Neutrophil (primary cell): Measurements from ENCODE around the gene LRRC41.

ENCODE experiments used
- H3K27ac ChIP-seq: fragments of 200-600 bp; sonication (generic); 2 replicates; pipeline ENCODE4 v1.5.1; 2016; ENCODE audit warnings: mild to moderate bottlenecking, moderate library complexity
- H3K27me3 ChIP-seq: fragments of 200-600 bp; sonication (generic); 2 replicates; pipeline ENCODE4 v1.6.0; 2016; ENCODE audit warnings: mild to moderate bottlenecking
- H3K36me3 ChIP-seq: fragments of 200-600 bp; sonication (generic); 2 replicates; pipeline ENCODE4 v1.5.1; 2017
- H3K4me1 ChIP-seq, 2 experiments: fragments of 200-600 bp in 1 of 2; sonication (generic) in 1 of 2; 1 replicate in 1 of 2; 2 replicates in 1 of 2; pipeline versions ENCODE4 v1.5.1 to v1.6.1; 2013 to 2016; ENCODE audit warnings: low read depth in 1 of 2, low read length in 1 of 2, mild to moderate bottlenecking in 1 of 2, moderate library complexity in 1 of 2; ENCODE audit not compliant: control insufficient read depth in 1 of 2, insufficient read depth in 1 of 2
- H3K4me3 ChIP-seq, 2 experiments: fragments of 200-600 bp in 1 of 2; sonication (generic) in 1 of 2; 1 replicate in 1 of 2; 2 replicates in 1 of 2; pipeline ENCODE4 v1.5.1; 2013 to 2016; ENCODE audit warnings: low read depth in 1 of 2, low read length in 1 of 2, mild to moderate bottlenecking in 1 of 2, moderate library complexity in 1 of 2
- H3K9me3 ChIP-seq: fragments of 200-600 bp; sonication (generic); 2 replicates; pipeline ENCODE4 v1.5.1; 2016
- CTCF ChIP-seq: fragments of 200-600 bp; sonication (generic); IDR thresholded peaks from 2 replicates; pipeline ENCODE4 v1.5.1; 2016; ENCODE audit warnings: antibody characterized with exemption

LRRC41 gene

GRCh38 chr1:46298387-46298786 is 5.0 kb downstream of the LRRC41 start:
- H3K27me3 ChIP-seq: no peaks in the 10 kb centered on the region
- no peak for TF ChIP-seq CTCF
- H3K9me3 ChIP-seq: no peaks in the 10 kb centered on the region
- H3K4me1 ChIP-seq: peaks cover 25 to 26% of the 10 kb centered on the region in 2 experiments
- H3K4me3 ChIP-seq: no peak overlapping the region
- no peak overlapping the region for H3K27ac ChIP-seq
- H3K36me3 ChIP-seq: peaks cover 37% of the 10 kb centered on the region

DNA sequence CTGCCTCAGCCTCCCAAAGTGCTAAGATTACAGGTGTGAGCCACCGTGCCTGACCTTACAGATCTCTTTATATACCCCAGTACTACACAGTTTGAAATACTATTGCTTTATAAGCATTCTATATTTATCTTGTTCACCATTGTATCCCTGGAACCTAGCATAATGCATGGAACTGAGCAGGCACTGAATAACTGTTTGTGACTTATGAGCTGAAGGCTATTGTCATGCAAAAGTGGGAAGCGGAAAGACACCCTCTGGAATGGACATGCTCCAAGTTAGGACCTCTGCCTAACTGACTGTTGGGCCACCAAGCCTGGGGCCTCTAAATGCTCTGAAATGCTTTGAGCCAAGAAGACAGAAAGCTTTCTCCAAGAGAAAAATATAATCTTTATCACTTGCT is 8.1 kb downstream of the LRRC41 start:
- H3K36me3 ChIP-seq: peaks cover 37% of the 10 kb centered on the region
- H3K27me3 ChIP-seq: no peaks in the 10 kb centered on the region
- no peak for TF ChIP-seq CTCF
- no peak overlapping the region for H3K27ac ChIP-seq
- H3K4me1 ChIP-seq: peaks cover 0 to 3% of the 10 kb centered on the region in 2 experiments
- no peaks in the 10 kb centered on the region for H3K9me3 ChIP-seq
- H3K4me3 ChIP-seq: no peak overlapping the region

DNA sequence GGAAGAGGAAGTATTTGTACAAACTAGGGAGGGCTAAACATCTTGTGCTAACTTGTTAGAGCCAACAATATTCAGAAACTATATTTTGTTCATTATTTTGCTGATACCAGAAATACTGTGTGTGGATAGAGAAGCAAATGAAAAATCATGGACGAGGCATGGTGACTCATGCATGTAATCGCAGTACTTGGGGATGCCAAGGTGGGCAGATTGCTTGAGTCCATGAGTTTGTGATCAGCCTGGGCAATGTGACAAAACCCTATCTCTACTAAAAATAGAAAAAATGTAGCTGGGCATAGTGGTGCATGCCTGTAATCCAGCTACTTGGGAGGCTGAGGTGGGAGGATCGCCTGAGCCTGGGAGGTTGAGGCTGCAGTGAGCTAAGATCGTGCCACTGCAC is 13.4 kb downstream of the LRRC41 start:
- H3K27ac ChIP-seq: no peak overlapping the region
- H3K36me3 ChIP-seq: peaks cover 21% of the 10 kb centered on the region
- peaks cover 21 to 25% of the 10 kb centered on the region in 2 experiments for H3K4me1 ChIP-seq
- no peak overlapping the region for H3K4me3 ChIP-seq
- H3K27me3 ChIP-seq: no peaks in the 10 kb centered on the region
- no peaks in the 10 kb centered on the region for H3K9me3 ChIP-seq
- no peak for TF ChIP-seq CTCF

DNA sequence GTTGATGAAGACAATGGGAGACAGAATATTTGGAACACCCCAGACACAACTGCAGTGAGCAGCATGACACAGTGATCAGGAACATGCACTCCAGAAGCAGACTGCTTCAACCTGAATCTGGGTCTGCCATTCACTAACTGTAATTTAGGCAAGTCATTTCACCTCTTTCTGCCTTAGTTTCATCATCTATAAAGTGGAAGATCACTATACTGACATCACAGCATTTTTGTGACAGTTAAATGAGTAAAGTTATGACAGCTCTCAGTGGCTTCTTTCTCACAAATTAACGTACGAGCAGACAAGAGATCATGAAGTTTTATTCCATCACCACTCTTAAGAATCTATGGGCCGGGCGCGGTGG is 14.3 kb downstream of the LRRC41 start:
- TF ChIP-seq CTCF: no peak
- no peaks in the 10 kb centered on the region for H3K9me3 ChIP-seq
- peak overlapping the region; percentile 13 for H3K27ac ChIP-seq
- no peaks in the 10 kb centered on the region for H3K27me3 ChIP-seq
- H3K36me3 ChIP-seq: peaks cover 22% of the 10 kb centered on the region
- H3K4me3 ChIP-seq: no peak overlapping the region
- H3K4me1 ChIP-seq: peaks cover 21 to 25% of the 10 kb centered on the region in 2 experiments

DNA sequence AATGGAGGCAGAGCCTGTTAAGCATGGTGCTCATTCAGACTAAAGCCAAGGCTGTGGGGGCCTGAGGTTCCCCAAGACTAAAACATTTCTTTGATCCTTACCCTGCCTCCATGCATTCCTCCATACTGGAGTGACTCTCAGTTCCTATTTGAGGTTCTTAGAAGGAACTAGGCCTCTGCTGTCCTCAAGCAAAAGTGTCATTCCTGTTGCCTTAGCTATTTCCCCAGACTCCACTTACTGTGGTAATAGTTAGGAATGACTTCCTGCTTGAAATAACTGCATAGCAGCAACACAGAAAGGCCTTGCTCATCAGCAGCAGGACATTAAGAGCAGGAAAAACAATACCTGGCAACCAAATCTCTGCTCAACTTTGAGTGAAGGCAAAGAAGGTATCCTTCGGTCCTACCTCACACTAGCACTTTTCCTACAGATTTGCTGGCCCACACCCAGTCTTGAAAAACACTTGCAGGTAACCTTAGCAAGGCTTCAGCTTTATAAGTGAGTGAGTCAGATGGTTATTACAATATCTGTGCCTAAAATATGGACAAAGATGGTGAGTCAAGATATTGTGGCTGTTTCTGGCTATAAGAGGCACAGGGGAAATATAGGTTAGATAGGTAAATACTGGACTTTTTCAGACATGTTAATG is 14.8 kb downstream of the LRRC41 start:
- no peak for TF ChIP-seq CTCF
- Histone ChIP-seq H3K4me3 (no peak overlapping the region), H3K27me3 (no peaks in the 10 kb centered on the region), H3K27ac (peak overlapping the region; percentile 13), H3K4me1 (peaks cover 21 to 25% of the 10 kb centered on the region in 2 experiments), H3K36me3 (peaks cover 19% of the 10 kb centered on the region), H3K9me3 (no peaks in the 10 kb centered on the region)
